ENCODE measurements around the gene KIF12. TPM values are rescaled to one million over a fixed set of nuclear protein-coding genes. Genes with fewer than 3 reads are reported as not detected.
A peak's percentile ranks its signal among the peaks of the same experiment; 100 is the strongest.

KIF12 gene
- total RNA-seq, 1 donor from 2014 or later = 0.22 TPM

DNA sequence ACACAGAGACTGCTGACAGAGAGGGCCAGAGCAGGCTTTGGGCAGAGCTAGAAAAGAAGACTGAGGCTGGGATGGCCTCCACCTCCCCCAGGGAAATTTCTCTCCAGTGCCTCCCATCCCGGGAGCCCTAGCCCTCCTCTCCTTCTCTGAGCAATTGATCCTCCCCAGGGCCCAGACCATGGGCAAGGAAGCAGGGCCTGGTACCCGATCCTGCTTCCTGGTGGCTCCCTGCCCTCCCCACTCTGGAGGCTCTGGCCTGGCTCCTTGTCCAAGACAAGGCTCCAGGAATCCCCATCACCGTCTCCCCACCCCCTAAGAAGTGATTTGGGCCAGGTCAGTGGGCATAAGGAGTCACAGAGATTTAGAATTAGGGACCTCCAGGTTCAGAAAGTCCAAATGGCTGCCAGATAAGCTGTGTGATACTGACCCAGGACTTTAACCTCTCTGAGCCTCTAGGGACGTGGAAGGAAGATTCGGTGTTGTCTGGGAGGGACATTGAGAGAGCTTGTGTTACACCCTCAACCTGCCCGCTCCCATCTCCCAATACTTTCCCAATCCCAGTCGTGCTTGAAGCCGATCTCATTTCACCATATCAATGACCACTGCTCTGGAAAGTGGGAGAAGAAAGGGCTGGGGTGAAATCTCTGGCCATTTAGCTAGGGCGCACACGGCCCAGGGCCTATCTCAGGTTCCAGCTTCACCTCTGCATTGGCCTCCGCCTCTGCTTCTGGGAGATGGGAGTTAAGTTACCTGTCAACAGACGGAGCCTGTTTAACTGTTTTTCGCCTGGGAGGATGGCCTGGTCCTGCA lies 25.8 kb upstream of the KIF12 start:
- DNase-seq (ENCODE audit: low spot score) (no peak), ATAC-seq (no peak)
- intact Hi-C loops (cut with DNase I) = no loop called here

DNA sequence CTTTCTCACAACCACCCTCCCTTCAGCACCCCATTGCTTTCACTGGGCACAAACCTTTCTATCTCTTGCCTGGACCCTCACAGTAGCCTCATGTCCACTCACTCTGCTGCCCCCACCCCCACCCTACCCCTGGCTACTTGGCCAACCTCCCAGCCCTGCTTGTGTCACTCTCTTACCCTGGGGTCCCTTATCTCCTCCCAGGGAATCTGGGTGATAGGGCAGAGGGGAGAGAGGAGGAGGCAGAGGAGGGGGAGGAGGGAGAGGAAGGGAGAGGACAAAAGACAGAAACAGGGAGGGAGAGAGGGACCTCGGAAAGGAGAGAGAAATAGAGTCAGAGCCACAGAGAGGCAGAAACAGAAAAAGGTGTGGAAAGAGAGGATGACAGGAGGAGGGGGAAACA lies 25.0 kb upstream of the KIF12 start:
- ATAC-seq (no peak), DNase-seq (ENCODE audit: low spot score) (no peak)
- intact Hi-C loops (cut with DNase I) = no loop called here

DNA sequence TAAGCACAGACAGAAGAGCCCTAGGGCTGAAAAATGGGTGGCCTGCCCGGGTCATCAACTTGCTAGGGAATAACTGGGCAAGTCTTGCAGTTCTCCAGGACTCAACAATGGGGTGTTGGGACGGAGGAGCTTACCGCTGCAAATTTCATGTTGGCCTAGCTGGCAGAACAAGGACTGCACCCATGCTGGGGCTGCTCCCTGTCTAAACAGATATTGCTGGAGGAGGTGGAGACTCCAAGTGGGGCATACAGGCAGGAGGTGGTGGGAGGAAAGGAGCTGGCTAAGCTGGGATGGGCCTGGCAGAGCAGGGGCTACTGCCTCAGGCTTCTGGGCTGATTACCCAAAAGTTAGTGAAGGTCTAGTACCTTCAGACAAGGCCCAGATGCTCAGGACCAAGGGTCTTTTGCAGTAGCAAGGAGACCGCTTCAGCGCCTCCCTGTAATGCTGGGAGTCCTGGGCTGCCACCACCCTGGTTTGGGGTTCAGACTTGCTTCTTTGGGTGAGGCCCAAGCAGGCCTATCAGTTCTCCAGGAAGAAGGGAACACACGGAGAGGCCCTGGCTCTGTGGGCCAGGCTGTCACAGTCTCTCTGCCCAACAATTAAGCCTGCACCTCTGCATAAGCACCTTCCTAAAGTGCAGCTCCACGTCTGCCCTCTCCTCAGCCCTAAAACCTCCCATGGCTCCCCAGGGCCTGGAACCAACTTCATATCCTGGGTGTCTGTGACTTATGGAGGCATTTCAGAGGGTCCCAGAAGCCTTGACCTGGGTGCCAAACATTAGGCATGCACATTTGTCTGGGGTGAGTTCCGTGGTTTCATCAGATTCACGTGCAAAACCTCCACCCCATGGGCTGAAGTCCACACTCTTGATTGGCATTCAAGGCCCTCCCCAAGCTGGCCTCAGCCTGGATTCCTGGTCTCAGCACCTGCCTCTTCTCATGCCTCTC lies 24.2 kb upstream of the KIF12 start:
- no peak for DNase-seq (ENCODE audit: low spot score)
- intact Hi-C loops (cut with DNase I) = no loop called here
- no peak for ATAC-seq

DNA sequence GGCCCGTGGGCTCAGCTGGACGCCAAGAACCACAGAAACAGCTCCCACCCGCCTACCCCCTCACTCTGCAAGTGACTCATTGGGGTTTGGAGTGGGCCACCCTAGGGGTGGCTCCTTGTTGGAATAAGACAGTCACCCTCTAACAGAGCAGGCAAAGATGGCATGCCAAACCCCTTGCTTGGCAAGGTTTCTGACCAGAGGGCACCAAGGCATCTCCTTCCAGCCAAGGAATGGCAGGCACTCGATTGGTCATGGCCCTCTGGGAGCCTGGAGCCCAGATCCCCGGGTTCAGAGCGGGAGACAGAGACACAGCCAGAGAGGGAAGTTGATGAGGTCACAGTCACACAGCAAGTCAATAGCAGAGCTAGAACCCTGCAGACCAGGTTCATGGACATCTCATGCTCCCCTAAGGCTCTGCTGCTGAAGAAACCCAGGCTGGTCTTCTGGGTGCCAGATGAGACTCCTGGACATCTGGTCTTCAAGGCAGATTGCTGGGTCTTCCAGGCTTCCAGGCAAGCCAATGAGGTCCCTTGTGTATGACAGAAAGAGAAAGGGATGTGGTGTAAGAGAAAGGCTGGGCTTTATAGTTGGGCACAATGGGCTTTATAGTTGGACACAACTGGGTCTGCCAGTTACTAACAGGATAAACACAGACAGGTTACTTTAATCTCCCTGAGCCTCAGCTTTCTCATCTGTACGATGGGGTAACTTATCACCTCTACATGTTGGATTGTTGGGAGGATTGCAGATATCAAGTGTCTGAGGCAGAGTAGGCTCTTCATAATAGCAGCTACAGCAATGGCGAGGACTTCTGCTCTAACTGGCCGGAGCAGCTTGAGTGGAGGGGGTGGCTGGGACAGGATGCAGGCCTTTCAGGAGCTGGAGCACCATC lies 23.3 kb upstream of the KIF12 start:
- intact Hi-C loops (cut with DNase I) = no loop called here
- ATAC-seq = no peak
- DNase-seq (ENCODE audit: low spot score) = no peak

DNA sequence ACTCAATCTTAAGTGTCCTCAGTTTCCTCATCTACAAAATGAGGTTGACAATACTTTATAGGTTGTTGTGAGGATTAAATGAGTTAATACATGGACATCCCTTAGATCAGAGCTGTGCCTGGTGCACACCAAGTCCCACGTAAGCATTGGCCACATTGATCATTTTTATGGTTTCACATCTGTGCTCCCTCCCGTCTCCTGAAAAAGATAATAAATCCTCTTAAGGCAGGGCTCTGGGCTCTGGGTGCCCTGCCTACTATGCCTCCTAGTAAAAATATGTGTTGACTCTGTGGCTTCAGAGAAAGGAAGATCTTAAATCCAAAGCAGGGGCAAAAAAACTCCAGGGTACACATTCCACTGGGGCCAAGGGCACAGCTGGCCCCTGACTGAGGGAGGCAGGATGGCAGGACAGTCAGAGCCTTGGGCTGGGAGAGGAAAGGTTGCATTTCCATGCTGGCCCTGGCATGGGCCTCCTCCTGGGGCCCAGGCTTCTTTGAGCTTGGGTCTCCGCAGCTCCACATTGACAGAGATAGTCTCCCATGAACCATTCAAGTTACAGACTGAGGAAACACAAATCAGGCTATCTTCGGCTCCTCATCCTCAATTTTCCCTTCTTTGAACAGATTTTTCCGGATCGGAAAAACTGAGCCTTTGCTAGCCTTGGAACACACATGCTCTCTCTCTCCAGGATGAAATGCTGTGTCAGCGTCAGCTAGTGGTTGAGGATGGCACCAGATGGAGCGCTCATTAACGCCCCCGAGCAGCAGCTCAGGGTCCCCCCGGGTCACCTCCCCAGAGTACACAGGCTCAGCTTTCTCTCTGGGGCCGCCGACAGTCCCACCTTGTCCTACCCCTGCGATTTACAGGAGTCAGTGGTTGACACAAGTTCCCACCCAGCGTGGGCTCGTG lies 22.4 kb upstream of the KIF12 start:
- no peak for DNase-seq (ENCODE audit: low spot score)
- intact Hi-C loops (cut with DNase I) = no loop called here
- no peak for ATAC-seq

DNA sequence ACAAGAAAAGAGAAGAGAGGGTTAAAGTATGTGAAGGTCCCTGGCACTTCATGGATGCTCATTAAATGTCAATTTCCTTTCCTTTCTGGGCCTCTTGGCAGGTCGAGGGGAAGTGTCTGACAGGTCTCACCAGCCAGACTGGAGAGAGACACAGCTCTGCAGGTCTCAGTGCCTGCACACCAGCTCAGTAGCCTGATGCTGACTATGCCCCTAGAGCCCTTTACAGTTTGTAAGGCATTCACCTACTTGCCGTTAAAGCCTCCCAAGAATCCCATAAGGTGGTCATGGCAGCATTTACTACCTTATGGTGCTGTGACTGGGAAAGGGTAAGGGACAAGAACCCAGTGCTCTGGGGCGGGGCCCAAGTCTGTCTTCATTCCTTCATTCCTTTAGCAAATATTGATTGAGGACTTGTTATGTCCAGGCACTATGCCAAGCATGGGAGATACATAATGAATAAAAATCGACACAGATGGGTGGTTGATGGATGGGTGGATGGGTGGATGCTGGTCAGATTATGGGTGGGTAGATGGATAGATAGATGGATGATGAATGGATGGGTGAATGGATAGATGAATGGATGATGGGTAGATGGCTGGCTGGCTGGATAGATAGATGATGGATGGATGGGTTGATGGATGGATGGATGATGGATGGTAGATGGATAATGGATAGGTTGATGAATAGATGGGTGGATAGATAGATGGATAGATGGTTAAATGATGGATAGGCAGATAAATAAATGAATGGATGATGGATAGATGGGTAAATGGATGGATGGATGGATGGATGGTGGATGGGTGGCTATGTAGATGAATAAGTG lies 21.3 kb upstream of the KIF12 start:
- ATAC-seq (no peak), DNase-seq (ENCODE audit: low spot score) (no peak)
- intact Hi-C loops (cut with DNase I) = no loop called here

DNA sequence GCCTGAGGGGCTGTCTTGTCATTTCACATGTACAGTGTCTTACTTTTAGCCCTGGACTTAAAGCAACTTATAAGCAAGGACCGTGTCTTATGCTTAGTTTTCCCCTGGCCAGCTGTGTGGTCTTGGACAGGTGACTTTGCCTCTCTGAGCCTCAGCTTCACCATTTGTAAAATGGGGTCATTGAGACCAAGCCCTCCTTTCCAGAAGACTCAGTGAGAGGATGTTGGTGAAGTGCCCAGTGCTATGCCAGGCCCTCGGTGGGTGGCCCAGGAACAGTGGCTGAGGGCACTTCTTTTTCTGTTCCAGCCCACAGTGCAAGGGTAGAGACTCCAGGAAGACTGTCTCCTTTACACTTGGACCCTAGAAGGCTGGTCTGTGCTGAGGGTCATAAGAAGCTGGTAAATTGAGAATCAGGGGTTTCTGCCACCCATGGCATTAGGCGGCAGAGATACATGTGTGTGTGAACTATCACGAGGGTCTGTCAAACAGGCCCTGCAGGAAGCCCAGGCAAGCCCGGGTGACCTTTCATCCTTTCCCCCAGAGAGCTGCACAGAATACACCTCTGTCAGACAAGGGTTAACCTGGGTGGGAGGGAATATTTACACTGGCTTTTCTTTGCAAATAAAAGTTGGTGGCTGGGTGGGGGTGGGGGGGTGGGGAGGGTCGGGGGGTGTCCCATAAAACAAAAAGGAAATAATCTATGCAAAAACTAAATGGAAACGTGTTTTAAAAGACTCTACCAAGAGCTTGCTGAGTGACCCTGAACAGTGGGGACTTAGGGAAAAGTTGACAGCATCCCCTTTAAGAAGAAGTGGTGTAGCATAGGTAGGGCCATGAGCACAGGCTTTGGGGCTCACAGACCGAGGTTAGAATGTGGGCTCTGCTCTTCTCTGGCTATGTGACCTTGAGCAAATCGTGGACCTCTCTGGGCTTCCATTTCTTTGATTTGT lies 20.4 kb upstream of the KIF12 start:
- DNase-seq (ENCODE audit: low spot score) (no peak), ATAC-seq (no peak)
- intact Hi-C loops (cut with DNase I) = no loop called here

DNA sequence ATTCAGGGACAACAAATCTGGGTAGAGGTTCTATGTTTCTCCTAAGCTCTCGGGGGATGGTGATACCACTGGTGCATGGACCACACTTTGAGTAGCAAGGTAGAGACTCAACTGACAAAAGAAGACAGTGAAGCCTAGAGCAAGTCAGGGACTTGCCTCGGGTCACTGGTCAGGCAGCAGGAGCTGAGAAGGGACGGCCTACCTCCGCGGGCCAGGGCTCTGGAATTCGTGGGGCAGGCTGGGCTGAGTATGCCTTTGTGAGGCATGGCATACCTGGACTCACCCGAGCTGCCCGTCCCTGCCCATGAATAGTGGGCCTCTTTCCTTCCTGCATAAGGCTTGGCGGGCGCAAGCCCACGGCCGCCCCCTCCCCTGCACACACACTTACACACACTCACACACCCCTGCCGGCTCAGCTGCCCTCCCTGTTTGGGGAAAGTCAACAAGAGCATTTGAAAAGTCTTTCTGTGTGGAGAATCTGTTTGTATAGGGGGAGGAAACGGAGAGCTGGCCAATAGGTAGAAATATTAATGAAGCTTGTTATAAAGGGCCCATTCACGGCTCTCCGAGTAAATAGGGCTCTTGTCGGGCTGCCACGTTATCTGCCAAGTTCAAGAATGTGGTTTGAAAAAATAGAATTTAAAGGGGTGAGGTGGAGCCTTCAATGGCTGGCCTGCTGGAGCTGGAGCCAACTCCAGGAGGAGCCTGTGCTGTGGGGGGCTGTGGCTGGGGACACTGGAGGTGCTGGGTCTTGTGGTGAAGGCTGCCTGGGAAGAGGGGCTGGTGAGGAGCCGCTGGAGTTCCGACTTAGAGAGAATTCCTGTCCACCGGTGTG lies 19.1 kb upstream of the KIF12 start:
- intact Hi-C loops (cut with DNase I) = no loop called here
- ATAC-seq (peak; percentile 9), DNase-seq (ENCODE audit: low spot score) (no peak)

DNA sequence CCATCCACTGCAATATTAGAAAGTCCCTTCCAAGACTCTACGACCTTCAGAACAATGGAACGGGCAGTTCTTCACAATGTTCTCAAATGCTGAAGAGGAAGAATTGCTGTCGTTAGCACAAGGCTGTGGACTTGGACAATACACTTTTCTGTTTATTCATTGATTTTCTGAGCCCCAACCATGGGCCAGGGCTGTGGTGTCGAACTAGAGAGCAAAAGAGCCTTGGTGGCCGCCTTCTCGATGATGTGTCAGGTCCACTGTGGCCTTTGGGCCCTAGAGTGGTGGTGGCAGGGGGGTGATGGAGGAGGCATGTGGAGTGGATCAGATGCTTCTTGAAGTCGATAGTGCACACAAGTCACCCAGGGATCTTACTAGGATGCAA lies 18.5 kb upstream of the KIF12 start:
- intact Hi-C loops (cut with DNase I) = no loop called here
- ATAC-seq (no peak), DNase-seq (ENCODE audit: low spot score) (no peak)

DNA sequence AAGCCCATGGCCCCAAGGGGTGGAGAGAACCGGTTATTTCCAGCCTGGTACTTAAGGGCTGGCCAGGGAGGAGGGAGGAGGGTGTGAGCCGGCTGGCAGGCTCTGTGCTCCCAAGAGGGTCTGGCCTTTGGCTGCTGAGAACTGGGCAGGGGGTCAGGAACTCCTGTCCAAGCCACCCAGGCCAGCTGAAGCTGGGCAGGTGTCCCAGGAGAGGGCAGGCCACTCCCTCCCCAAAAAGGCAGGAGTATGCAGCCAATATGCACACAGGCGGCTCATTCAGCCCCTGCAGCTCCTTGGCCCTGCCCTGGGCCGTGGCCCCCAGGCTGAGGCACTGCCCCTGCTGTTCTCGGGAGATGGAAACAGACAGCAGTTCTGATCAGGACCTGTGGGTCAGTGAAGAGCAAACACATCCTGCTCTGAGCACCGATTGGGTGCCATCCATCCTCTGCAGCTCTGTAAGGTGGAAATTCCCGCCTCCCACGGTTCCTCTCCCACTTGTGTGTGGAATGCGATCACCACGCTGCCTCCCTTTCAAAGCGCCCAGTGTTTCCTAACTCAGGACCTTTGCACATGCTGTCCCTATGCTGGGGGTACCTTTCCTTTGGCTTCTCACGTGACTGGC lies 17.1 kb upstream of the KIF12 start:
- intact Hi-C loops (cut with DNase I) = no loop called here
- peak; percentile 70 for ATAC-seq
- DNase-seq (ENCODE audit: low spot score) = no peak

DNA sequence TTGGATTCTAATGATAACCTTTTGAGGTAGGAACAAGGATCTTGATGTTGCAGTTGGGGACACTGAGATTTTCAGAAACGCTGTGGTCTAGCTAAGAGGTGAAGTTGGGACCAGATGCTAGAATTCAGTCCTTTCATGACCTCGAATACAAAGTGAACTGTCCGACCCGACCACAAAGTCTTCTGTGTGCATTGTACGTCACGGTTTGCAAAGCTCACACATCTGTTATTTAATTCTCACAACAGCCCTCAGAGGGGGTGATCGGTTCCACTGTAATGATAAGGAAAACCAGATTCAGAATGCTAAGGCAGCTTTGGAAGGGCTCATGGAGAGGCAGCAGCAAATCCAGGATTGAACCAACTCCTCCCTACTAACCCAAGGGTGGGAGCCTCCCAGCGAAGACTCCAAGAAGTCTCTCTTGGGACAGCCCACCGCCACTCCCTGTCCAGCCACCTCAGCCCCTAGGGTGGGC lies 16.6 kb upstream of the KIF12 start:
- DNase-seq (ENCODE audit: low spot score) (no peak), ATAC-seq (peak; percentile 26)
- intact Hi-C loops (cut with DNase I) = no loop called here

DNA sequence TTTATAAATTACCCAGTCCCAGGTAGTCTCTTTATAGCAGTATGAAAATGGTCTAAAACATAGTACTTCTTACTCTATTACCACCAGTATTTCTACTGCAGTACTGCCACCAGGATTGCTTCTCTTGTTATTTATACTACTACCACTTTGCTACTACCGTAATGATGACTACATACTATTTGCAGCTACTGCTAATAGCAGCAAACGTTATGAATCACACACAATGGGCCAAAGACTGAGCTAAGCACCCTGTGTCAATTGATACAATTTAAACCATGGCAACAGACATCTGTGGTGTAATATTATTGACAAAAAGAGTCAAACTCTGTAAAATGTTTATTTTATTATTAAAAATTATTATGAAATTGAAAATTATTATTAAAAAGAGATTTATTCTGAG lies 15.3 kb upstream of the KIF12 start:
- ATAC-seq = no peak
- DNase-seq (ENCODE audit: low spot score) = no peak
- intact Hi-C loops (cut with DNase I) = no loop called here

DNA sequence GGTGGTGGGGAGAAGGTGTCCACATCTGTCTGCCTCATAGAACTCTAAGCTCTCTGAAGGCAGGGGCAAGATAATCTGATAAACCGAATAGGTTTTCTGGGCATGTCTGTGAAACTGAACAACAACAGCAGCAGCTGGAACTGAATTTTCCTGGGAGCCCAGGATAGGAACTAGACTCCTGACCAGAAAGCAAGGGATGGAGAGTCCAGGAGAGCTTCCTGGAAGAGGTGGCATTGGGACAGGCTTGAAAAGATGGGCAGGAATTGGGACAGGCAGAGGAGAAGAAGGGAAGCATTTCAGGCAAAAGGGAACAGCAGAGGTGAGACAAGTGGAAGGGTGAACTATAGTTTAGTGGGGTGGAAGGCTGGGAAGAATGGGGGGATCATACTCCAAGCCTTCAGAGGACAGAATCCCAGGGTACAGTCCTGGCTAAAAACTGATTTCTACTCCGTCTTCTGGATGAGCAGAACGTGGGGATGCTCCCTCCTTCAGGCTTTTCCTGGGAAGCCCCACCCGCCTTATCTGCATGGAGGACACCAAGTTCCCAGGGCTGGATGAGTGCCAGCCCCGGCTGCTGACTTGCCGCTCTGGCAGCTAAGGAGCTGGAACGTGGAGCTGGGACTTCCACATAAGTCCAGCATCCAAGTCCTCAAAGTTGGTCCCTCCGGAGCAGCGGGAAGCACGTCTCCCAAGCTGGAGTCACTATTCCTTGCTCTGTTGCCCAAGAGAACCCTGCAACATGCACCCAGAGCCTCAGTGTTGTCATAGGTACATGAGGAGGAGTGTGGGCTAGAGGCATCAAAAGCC lies 13.9 kb upstream of the KIF12 start:
- intact Hi-C loops (cut with DNase I) = no loop called here
- ATAC-seq (peak; percentile 76), DNase-seq (ENCODE audit: low spot score) (peak; percentile 81)

DNA sequence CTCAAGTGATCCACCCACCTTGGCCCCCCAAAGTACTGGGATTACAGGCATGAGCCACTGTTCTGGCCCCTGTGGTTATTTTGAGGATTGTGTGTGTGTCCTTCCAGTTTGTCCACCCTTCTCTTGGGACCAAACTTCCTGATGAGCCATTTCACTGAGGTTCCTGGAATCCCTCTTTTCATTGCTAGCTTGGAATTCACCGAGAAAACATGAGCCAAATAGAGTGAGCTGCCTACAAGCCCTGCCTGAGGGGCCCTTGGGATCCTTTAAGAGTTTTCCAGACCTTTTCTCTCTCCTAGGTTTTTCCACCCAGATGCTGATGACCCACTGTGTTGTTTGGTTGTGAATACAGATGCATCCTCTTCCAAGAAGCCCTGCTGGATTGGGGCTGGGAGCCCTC lies 13.2 kb upstream of the KIF12 start:
- ATAC-seq (no peak), DNase-seq (ENCODE audit: low spot score) (no peak)
- intact Hi-C loops (cut with DNase I) = no loop called here
